Upper lobe of left lung (tissue), 6 donors: ENCODE results near the gene MAML2. TPM values are rescaled to one million over a fixed set of nuclear protein-coding genes. Genes with fewer than 3 reads are reported as not detected.

Source experiments
- ATAC-seq, 2 donors: fragments of 200-7000 bp; cut with Tn5 transposase; one replicate each; pipeline ENCODE4 v1.9.1; 2022; ENCODE audit warnings: mild to moderate bottlenecking in 2 of 2, moderate library complexity in 2 of 2; ENCODE audit not compliant: low FRiP score in 2 of 2
- DNase-seq, 2 donors: peaks; one replicate each; pipeline ENCODE4 v3.0.0-alpha.2; 2019 to 2020
- H3K27ac ChIP-seq, 4 donors: fragments of 200-600 bp; sonication (generic); one replicate each; pipeline ENCODE4 v1.5.1; 2016 to 2019
- H3K27me3 ChIP-seq, 4 donors: fragments of 200-600 bp; sonication (generic); one replicate each; pipeline ENCODE4 v1.5.1; 2017 to 2019
- H3K36me3 ChIP-seq, 4 donors: fragments of 200-600 bp; sonication (generic); one replicate each; pipeline ENCODE4 v1.5.1; 2016 to 2019
- H3K4me1 ChIP-seq, 4 donors: fragments of 200-600 bp; sonication (generic); one replicate each; pipeline ENCODE4 v1.5.1; 2018 to 2019
- H3K4me3 ChIP-seq, 4 donors: fragments of 200-600 bp; sonication (generic); one replicate each; pipeline ENCODE4 v1.5.1; 2017 to 2019; ENCODE audit warnings: mild to moderate bottlenecking in 2 of 4, moderate library complexity in 1 of 4
- H3K9me3 ChIP-seq, 4 donors: fragments of 200-600 bp; sonication (generic); one replicate each; pipeline ENCODE4 v1.5.1; 2018 to 2019
- CTCF ChIP-seq, 6 experiments: fragments of 450-650 bp in 4 of 6; fragments of 200-600 bp in 2 of 6; sonication (generic) in 2 of 6; IDR thresholded peaks; one replicate each; pipeline ENCODE4 v1.5.1; 2016 to 2019; ENCODE audit warnings: antibody characterized with exemption in 6 of 6
- EP300 ChIP-seq, 4 donors: sonication (generic); formaldehyde crosslinking; IDR thresholded peaks; one replicate each; pipeline ENCODE4 v1.5.1; 2017; ENCODE audit warnings: antibody characterized with exemption in 4 of 4, control low read depth in 2 of 4
- POLR2A ChIP-seq, 4 donors: fragments of 450-650 bp; IDR thresholded peaks; one replicate each; pipeline ENCODE4 v1.5.1; 2016 to 2017; ENCODE audit warnings: antibody characterized with exemption in 4 of 4, mild to moderate bottlenecking in 2 of 4
- POLR2AphosphoS5 ChIP-seq, 2 donors: sonication (generic); formaldehyde crosslinking; IDR thresholded peaks; one replicate each; pipeline ENCODE4 v1.5.1; 2017; ENCODE audit warnings: antibody characterized with exemption in 2 of 2
- WGBS, 2 donors: methylation state at CpG; one replicate each; pipeline ENCODE4 v1.1.5; 2017 to 2018; 5-methylcytosine and 5-hydroxymethylcytosine counted together
- total RNA-seq, 6 donors: library from RNA; depleted of rRNA in 4 of 6; stranded (reverse); fragments of >200 nt in 4 of 6; gene quantifications; one replicate each; pipeline versions ENCODE4 v1.1.0 to v1.2.1, GENCODE V29; 2016 to 2021
- donor health status: DM: no; HTN: no; CAD: no; lungs with moderate emphysema.
- donor health status: DM: no; HTN: yes; CAD: no; lungs with severe emphysema.

The MAML2 gene
- total RNA-seq, 6 donors from 2014 or later: 19.5 to 36.6 (median 26.3) TPM

- peaks cover 50 to 74% (median 55%) of the 10 kb centered on the region in 4 donors for H3K4me1 ChIP-seq
- no peak for DNase-seq
- no peak for TF ChIP-seq EP300 (IDR thresholded peaks at IDR 0.05)
- TF ChIP-seq POLR2AphosphoS5 (IDR thresholded peaks at IDR 0.05): no peak
- TF ChIP-seq CTCF (IDR thresholded peaks at IDR 0.05): no peak
- TF ChIP-seq POLR2A (IDR thresholded peaks at IDR 0.05): no peak
- no peaks in the 10 kb centered on the region for H3K36me3 ChIP-seq
- peak overlapping the region; percentile 70 to 84 (median 82) for H3K27ac ChIP-seq
- no peak for ATAC-seq
- H3K9me3 ChIP-seq: no peaks in the 10 kb centered on the region
- 75 to 79% methylated on average over 1 of the region's 1 CpG for WGBS, 2 donors
- H3K27me3 ChIP-seq: no peaks in the 10 kb centered on the region
- H3K4me3 ChIP-seq: no peak overlapping the region
Observed at GRCh38 chr11:96306071-96306470, 36.9 kb downstream of the MAML2 start.

- 69 to 82% methylated on average over 3 of the region's 3 CpGs for WGBS, 2 donors
- Histone ChIP-seq H3K4me1 (peaks cover 54 to 79% (median 65%) of the 10 kb centered on the region in 4 donors), H3K27me3 (no peaks in the 10 kb centered on the region), H3K4me3 (no peak overlapping the region), H3K9me3 (no peaks in the 10 kb centered on the region), H3K36me3 (no peaks in the 10 kb centered on the region), H3K27ac (peak overlapping the region in 3 of 4 donors; percentile 42 to 70 (median 53))
- no peak for DNase-seq
- no peak for ATAC-seq
- TF ChIP-seq CTCF (IDR thresholded peaks at IDR 0.05) (no peak), EP300 (IDR thresholded peaks at IDR 0.05) (no peak), POLR2AphosphoS5 (IDR thresholded peaks at IDR 0.05) (no peak), POLR2A (IDR thresholded peaks at IDR 0.05) (no peak)
Observed at GRCh38 chr11:96303980-96304379, 39.0 kb downstream of the MAML2 start.

GRCh38 chr11:96303064-96303463 is 39.9 kb downstream of the MAML2 start:
- Histone ChIP-seq H3K9me3 (no peaks in the 10 kb centered on the region), H3K4me3 (no peak overlapping the region), H3K36me3 (no peaks in the 10 kb centered on the region), H3K27ac (peak overlapping the region in 3 of 4 donors; percentile 42 to 70 (median 53)), H3K27me3 (no peaks in the 10 kb centered on the region), H3K4me1 (peaks cover 52 to 72% (median 56%) of the 10 kb centered on the region in 4 donors)
- ATAC-seq (peak in 1 of 2 donors; percentile 57), DNase-seq (no peak)
- 39 to 48% methylated on average over 1 of the region's 1 CpG for WGBS, 2 donors
- TF ChIP-seq CTCF (IDR thresholded peaks at IDR 0.05): no peak
- no peak for TF ChIP-seq POLR2A (IDR thresholded peaks at IDR 0.05)
- TF ChIP-seq EP300 (IDR thresholded peaks at IDR 0.05): no peak
- TF ChIP-seq POLR2AphosphoS5 (IDR thresholded peaks at IDR 0.05): no peak

GRCh38 chr11:96301818-96302217 is 41.2 kb downstream of the MAML2 start:
- no peak overlapping the region for H3K27ac ChIP-seq
- peaks cover 42 to 60% (median 47%) of the 10 kb centered on the region in 4 donors for H3K4me1 ChIP-seq
- H3K36me3 ChIP-seq: no peaks in the 10 kb centered on the region
- WGBS, 2 donors: 97 to 100% methylated on average over 2 of the region's 2 CpGs
- H3K4me3 ChIP-seq: no peak overlapping the region
- ATAC-seq (no peak), DNase-seq (no peak)
- TF ChIP-seq POLR2AphosphoS5 (IDR thresholded peaks at IDR 0.05): no peak
- TF ChIP-seq EP300 (IDR thresholded peaks at IDR 0.05): no peak
- TF ChIP-seq CTCF (IDR thresholded peaks at IDR 0.05): no peak
- TF ChIP-seq POLR2A (IDR thresholded peaks at IDR 0.05): no peak
- H3K27me3 ChIP-seq: no peaks in the 10 kb centered on the region
- H3K9me3 ChIP-seq: no peaks in the 10 kb centered on the region
